ENCODE data around the gene TMEM106B. TPM values are rescaled to one million over a fixed set of nuclear protein-coding genes. Genes with fewer than 3 reads are reported as not detected.
A peak's percentile ranks its signal among the peaks of the same experiment; 100 is the strongest.

TMEM106B gene
- total RNA-seq, 1 donor from 2014 or later, result 13.6 TPM

- Histone ChIP-seq H3K36me3 (ENCODE audit: control insufficient read depth in 3 of 3, insufficient read depth in 3 of 3, low read length in 3 of 3) (no peaks in the 10 kb centered on the region), H3K4me3 (ENCODE audit: low read length in 3 of 3) (no peak overlapping the region), H3K27me3 (ENCODE audit: control insufficient read depth in 3 of 3, insufficient read depth in 3 of 3, low read length in 3 of 3) (no peaks in the 10 kb centered on the region), H3K27ac (ENCODE audit: low read depth, low read length) (no peak overlapping the region), H3K9me3 (ENCODE audit: control insufficient read depth in 3 of 3, low read length in 3 of 3) (no peaks in the 10 kb centered on the region), H3K4me1 (ENCODE audit: control insufficient read depth in 3 of 3, insufficient read depth in 3 of 3, low read length in 3 of 3) (no peaks in the 10 kb centered on the region), H3K9ac (ENCODE audit: low read depth in 1 of 3, low read length in 3 of 3) (no peak overlapping the region)
These were observed 11.7 kb upstream of the TMEM106B start for GRCh38 chr7:12199363-12199762.

- peaks cover 2 to 7% (median 4%) of the 10 kb centered on the region in 3 donors for H3K4me1 ChIP-seq (ENCODE audit: control insufficient read depth in 3 of 3, insufficient read depth in 3 of 3, low read length in 3 of 3)
- no peak overlapping the region for H3K9ac ChIP-seq (ENCODE audit: low read depth in 1 of 3, low read length in 3 of 3)
- no peaks in the 10 kb centered on the region for H3K27me3 ChIP-seq (ENCODE audit: control insufficient read depth in 3 of 3, insufficient read depth in 3 of 3, low read length in 3 of 3)
- H3K36me3 ChIP-seq (ENCODE audit: control insufficient read depth in 3 of 3, insufficient read depth in 3 of 3, low read length in 3 of 3), result no peaks in the 10 kb centered on the region
- no peaks in the 10 kb centered on the region for H3K9me3 ChIP-seq (ENCODE audit: control insufficient read depth in 3 of 3, low read length in 3 of 3)
- H3K27ac ChIP-seq (ENCODE audit: low read depth, low read length), result no peak overlapping the region
- H3K4me3 ChIP-seq (ENCODE audit: low read length in 3 of 3), result no peak overlapping the region
These were observed 4.0 kb upstream of the TMEM106B start for GRCh38 chr7:12207046-12207445.

GRCh38 chr7:12209221-12209620 is 1.9 kb upstream of the TMEM106B start:
- Histone ChIP-seq H3K27me3 (ENCODE audit: control insufficient read depth in 3 of 3, insufficient read depth in 3 of 3, low read length in 3 of 3) (no peaks in the 10 kb centered on the region), H3K36me3 (ENCODE audit: control insufficient read depth in 3 of 3, insufficient read depth in 3 of 3, low read length in 3 of 3) (no peaks in the 10 kb centered on the region)

GRCh38 chr7:12210179-12211053 is 678 bp upstream of the TMEM106B start:
- Histone ChIP-seq H3K4me1 (ENCODE audit: control insufficient read depth in 3 of 3, insufficient read depth in 3 of 3, low read length in 3 of 3) (peaks cover 8 to 15% (median 9%) of the 10 kb centered on the region in 3 donors), H3K27me3 (ENCODE audit: control insufficient read depth in 3 of 3, insufficient read depth in 3 of 3, low read length in 3 of 3) (no peaks in the 10 kb centered on the region), H3K27ac (ENCODE audit: low read depth, low read length) (peak overlapping the region; percentile 92), H3K9ac (ENCODE audit: low read depth in 1 of 3, low read length in 3 of 3) (peak overlapping the region; percentile 86 to 96 (median 94)), H3K36me3 (ENCODE audit: control insufficient read depth in 3 of 3, insufficient read depth in 3 of 3, low read length in 3 of 3) (no peaks in the 10 kb centered on the region), H3K4me3 (ENCODE audit: low read length in 3 of 3) (peak overlapping the region; percentile 85 to 97 (median 96)), H3K9me3 (ENCODE audit: control insufficient read depth in 3 of 3, low read length in 3 of 3) (no peaks in the 10 kb centered on the region)

More at GRCh38 chr7:12209221-12209620, 1.9 kb upstream of the TMEM106B start:
- H3K4me1 ChIP-seq (ENCODE audit: control insufficient read depth in 3 of 3, insufficient read depth in 3 of 3, low read length in 3 of 3), result peaks cover 8 to 15% (median 9%) of the 10 kb centered on the region in 3 donors
- no peak overlapping the region for H3K27ac ChIP-seq (ENCODE audit: low read depth, low read length)
- no peaks in the 10 kb centered on the region for H3K9me3 ChIP-seq (ENCODE audit: control insufficient read depth in 3 of 3, low read length in 3 of 3)
- no peak overlapping the region for H3K9ac ChIP-seq (ENCODE audit: low read depth in 1 of 3, low read length in 3 of 3)
- H3K4me3 ChIP-seq (ENCODE audit: low read length in 3 of 3), result no peak overlapping the region

GRCh38 chr7:12211711-12212485 is 804 bp downstream of the TMEM106B start:
- H3K9me3 ChIP-seq (ENCODE audit: control insufficient read depth in 3 of 3, low read length in 3 of 3), result no peaks in the 10 kb centered on the region
- peak overlapping the region; percentile 85 to 97 (median 96) for H3K4me3 ChIP-seq (ENCODE audit: low read length in 3 of 3)
- peak overlapping the region; percentile 93 to 96 (median 94) for H3K9ac ChIP-seq (ENCODE audit: low read depth in 1 of 3, low read length in 3 of 3)
- H3K27me3 ChIP-seq (ENCODE audit: control insufficient read depth in 3 of 3, insufficient read depth in 3 of 3, low read length in 3 of 3), result no peaks in the 10 kb centered on the region
- peak overlapping the region; percentile 92 for H3K27ac ChIP-seq (ENCODE audit: low read depth, low read length)
- peaks cover 8 to 15% (median 9%) of the 10 kb centered on the region in 3 donors for H3K4me1 ChIP-seq (ENCODE audit: control insufficient read depth in 3 of 3, insufficient read depth in 3 of 3, low read length in 3 of 3)
- peaks cover 0 to 6% (median 5%) of the 10 kb centered on the region in 3 donors for H3K36me3 ChIP-seq (ENCODE audit: control insufficient read depth in 3 of 3, insufficient read depth in 3 of 3, low read length in 3 of 3)

GRCh38 chr7:12217311-12217710 is 6.2 kb downstream of the TMEM106B start:
- Histone ChIP-seq H3K4me1 (ENCODE audit: control insufficient read depth in 3 of 3, insufficient read depth in 3 of 3, low read length in 3 of 3) (peaks cover 0 to 8% (median 3%) of the 10 kb centered on the region in 3 donors), H3K27ac (ENCODE audit: low read depth, low read length) (no peak overlapping the region), H3K27me3 (ENCODE audit: control insufficient read depth in 3 of 3, insufficient read depth in 3 of 3, low read length in 3 of 3) (no peaks in the 10 kb centered on the region), H3K36me3 (ENCODE audit: control insufficient read depth in 3 of 3, insufficient read depth in 3 of 3, low read length in 3 of 3) (peaks cover 3 to 25% (median 20%) of the 10 kb centered on the region in 3 donors), H3K4me3 (ENCODE audit: low read length in 3 of 3) (no peak overlapping the region), H3K9me3 (ENCODE audit: control insufficient read depth in 3 of 3, low read length in 3 of 3) (no peaks in the 10 kb centered on the region), H3K9ac (ENCODE audit: low read depth in 1 of 3, low read length in 3 of 3) (no peak overlapping the region)

GRCh38 chr7:12220389-12221046 is 9.4 kb downstream of the TMEM106B start:
- H3K27ac ChIP-seq (ENCODE audit: low read depth, low read length), result no peak overlapping the region
- H3K27me3 ChIP-seq (ENCODE audit: control insufficient read depth in 3 of 3, insufficient read depth in 3 of 3, low read length in 3 of 3), result no peaks in the 10 kb centered on the region
- H3K9me3 ChIP-seq (ENCODE audit: control insufficient read depth in 3 of 3, low read length in 3 of 3), result no peaks in the 10 kb centered on the region
- no peak overlapping the region for H3K9ac ChIP-seq (ENCODE audit: low read depth in 1 of 3, low read length in 3 of 3)
- no peak overlapping the region for H3K4me3 ChIP-seq (ENCODE audit: low read length in 3 of 3)
- H3K4me1 ChIP-seq (ENCODE audit: control insufficient read depth in 3 of 3, insufficient read depth in 3 of 3, low read length in 3 of 3), result no peaks in the 10 kb centered on the region
- H3K36me3 ChIP-seq (ENCODE audit: control insufficient read depth in 3 of 3, insufficient read depth in 3 of 3, low read length in 3 of 3), result peaks cover 3 to 27% (median 26%) of the 10 kb centered on the region in 3 donors

GRCh38 chr7:12221414-12221813 is 10.3 kb downstream of the TMEM106B start:
- no peaks in the 10 kb centered on the region for H3K4me1 ChIP-seq (ENCODE audit: control insufficient read depth in 3 of 3, insufficient read depth in 3 of 3, low read length in 3 of 3)
- H3K36me3 ChIP-seq (ENCODE audit: control insufficient read depth in 3 of 3, insufficient read depth in 3 of 3, low read length in 3 of 3), result peaks cover 3 to 26% (median 25%) of the 10 kb centered on the region in 3 donors
- no peaks in the 10 kb centered on the region for H3K27me3 ChIP-seq (ENCODE audit: control insufficient read depth in 3 of 3, insufficient read depth in 3 of 3, low read length in 3 of 3)
- H3K27ac ChIP-seq (ENCODE audit: low read depth, low read length), result no peak overlapping the region
- no peak overlapping the region for H3K4me3 ChIP-seq (ENCODE audit: low read length in 3 of 3)
- no peaks in the 10 kb centered on the region for H3K9me3 ChIP-seq (ENCODE audit: control insufficient read depth in 3 of 3, low read length in 3 of 3)
- H3K9ac ChIP-seq (ENCODE audit: low read depth in 1 of 3, low read length in 3 of 3), result no peak overlapping the region

- Histone ChIP-seq H3K4me3 (ENCODE audit: low read length in 3 of 3) (no peak overlapping the region), H3K9ac (ENCODE audit: low read depth in 1 of 3, low read length in 3 of 3) (no peak overlapping the region), H3K27ac (ENCODE audit: low read depth, low read length) (no peak overlapping the region), H3K9me3 (ENCODE audit: control insufficient read depth in 3 of 3, low read length in 3 of 3) (no peaks in the 10 kb centered on the region), H3K27me3 (ENCODE audit: control insufficient read depth in 3 of 3, insufficient read depth in 3 of 3, low read length in 3 of 3) (no peaks in the 10 kb centered on the region), H3K36me3 (ENCODE audit: control insufficient read depth in 3 of 3, insufficient read depth in 3 of 3, low read length in 3 of 3) (peaks cover 3 to 24% (median 21%) of the 10 kb centered on the region in 3 donors), H3K4me1 (ENCODE audit: control insufficient read depth in 3 of 3, insufficient read depth in 3 of 3, low read length in 3 of 3) (no peaks in the 10 kb centered on the region)
These were observed 11.9 kb downstream of the TMEM106B start for GRCh38 chr7:12222889-12223579.
